Amniotic stem cell (primary cell): Measurements from ENCODE around the gene ZNF227.
"Not testable (repeated sequence)": the region's sequence is repeated elsewhere in the genome, so short reads cannot be mapped to it uniquely, and the experiment has no call there.

Experiments
- DNase-seq: peaks from one replicate; lab custom pipeline; 2025; lab: John Stamatoyannopoulos, UW

ZNF227 gene

DNA sequence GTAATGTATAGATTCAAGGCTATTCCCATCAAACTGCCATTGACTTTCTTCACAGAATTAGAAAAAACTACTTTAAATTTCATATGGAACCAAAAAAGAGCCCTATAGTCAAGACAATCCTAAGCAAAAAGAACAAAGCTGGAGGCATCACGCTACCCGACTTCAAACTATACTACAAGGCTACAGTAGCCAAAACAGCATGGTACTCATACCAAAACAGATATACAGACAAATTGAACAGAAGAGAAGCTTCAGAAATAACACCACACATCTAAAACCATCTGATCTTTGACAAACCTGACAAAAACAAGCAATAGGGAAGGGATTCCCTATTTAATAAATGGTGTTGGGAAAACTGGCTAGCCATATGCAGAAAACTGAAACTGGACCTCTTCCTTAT lies 40.0 kb downstream of the ZNF227 start:
- not testable (repeated sequence) for DNase-seq

DNA sequence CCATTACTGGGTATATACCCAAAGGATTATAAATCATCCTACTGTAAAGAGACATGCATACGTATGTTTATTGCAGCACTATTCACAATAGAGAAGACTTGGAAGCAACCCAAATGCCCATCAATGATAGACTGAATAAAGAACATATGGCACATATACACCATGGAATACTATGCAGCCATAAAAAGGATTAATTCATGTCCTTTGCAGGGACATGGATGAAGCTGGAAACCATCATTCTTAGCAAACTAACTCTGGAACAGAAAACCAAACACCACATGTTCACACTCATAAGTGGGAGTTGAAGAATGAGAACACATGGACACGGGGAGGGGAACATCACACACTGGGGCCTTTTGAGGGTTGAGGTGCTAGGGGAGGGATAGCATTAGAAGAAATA lies 41.1 kb downstream of the ZNF227 start:
- not testable (repeated sequence) for DNase-seq

DNA sequence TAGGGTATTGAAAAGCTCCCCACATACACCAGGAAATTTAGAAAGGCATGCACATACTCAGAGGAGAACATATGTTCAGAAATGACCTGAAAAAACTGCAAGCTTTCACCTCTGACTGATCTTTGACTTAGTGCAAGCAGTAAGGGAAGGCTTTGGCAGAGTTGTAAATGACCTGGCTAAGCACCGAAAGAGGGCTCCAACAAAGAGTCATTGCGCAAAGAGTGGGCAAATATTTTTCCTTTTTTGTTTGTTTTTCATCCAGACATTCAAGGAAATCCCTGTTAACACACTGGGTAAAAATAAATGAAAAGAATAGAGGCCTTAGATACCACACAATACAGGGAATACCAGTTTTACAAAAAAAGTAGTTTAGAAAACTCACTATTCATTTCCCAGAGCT lies 42.2 kb downstream of the ZNF227 start:
- no peak for DNase-seq

DNA sequence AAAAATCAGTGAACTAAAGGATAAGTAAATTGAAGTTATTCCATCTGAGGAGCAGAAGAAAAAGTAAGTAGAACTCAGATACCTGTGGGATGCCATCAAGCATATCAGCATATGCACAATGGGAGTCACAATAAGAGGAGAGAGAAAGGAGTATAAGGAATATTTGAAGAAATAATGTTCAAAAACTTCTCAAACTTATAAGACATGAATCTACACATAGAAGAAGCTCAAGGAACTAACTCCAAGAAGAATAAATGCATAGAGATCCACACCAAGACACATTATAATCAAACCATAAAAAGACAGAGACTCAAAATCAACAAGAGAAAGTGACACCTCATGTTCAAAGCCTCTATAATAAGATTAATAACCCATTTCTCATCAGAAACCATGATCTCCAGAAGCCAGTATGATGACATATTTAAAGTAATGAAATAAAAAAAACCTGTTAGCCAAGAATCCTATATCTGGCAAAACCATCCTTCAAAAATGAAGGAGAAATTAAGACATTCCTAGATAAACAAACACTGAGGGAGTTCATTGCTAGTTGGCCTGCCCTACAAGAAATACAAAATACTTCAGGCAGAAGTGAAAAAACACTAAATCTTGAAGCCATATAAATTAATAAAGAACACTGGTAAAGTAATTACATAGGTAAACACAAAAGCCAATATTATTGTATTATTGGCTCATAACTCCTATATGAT lies 43.5 kb downstream of the ZNF227 start:
- DNase-seq, result no peak

DNA sequence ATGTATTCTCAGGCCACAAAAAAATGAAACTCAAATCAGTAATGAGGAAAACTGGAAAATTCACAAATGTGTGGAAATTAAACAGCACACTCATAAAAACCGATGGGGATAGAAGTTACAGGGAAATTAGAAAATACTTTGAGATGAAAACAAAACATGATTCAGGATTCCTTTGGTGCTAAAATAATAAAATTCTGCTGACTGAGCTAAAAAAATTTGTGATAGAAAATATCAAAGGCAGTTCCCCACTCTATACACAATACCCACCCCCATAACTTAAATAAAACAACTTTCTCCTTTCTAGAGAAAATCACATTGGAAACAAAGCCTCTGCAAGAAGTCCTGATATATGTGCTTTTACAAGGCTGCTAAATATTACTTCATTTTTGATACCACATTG lies 45.8 kb downstream of the ZNF227 start:
- DNase-seq, result no peak

DNA sequence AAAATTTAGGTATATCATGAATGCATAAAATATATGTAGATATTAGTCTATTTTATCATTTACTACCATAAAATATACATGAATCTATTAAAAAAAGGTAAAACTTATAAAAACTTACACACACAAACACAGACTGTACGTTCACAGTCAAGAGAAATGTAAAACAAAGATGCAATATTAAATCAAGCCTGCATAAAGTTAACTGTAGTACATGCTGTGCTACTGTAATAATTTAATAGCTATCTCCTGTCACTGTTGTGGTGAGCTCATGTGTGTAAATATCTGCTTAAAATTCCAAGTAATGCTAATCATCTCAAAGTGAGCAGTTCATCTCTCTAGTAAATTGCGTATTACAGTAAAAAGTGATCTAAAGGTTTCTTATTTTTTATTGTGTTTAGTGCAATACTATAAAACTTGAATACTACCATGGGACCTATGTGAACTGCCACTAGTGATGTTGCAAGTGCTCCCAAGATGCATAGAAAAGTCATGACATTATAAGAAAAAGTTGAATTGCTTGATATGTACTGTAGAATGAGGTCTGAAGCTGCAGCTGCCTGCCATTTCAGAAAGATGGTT lies 46.6 kb downstream of the ZNF227 start:
- no peak for DNase-seq

DNA sequence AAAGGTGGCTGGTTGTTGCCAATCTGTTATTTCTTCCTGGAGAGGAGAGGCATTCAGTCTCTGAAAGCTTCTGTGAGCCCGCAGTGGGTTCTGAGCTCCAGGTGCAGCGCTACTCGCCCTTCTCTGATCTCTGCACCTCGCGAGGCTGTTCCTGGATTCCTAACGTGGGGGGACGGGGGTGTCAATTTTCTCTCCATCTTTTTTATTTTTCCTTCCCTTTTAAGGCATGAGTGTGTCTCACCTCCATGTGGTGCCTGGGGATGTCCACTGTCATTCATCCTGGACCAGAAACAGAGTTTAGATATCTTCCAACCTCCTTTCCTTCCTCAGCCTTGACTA lies 48.0 kb downstream of the ZNF227 start:
- DNase-seq, result no peak

DNA sequence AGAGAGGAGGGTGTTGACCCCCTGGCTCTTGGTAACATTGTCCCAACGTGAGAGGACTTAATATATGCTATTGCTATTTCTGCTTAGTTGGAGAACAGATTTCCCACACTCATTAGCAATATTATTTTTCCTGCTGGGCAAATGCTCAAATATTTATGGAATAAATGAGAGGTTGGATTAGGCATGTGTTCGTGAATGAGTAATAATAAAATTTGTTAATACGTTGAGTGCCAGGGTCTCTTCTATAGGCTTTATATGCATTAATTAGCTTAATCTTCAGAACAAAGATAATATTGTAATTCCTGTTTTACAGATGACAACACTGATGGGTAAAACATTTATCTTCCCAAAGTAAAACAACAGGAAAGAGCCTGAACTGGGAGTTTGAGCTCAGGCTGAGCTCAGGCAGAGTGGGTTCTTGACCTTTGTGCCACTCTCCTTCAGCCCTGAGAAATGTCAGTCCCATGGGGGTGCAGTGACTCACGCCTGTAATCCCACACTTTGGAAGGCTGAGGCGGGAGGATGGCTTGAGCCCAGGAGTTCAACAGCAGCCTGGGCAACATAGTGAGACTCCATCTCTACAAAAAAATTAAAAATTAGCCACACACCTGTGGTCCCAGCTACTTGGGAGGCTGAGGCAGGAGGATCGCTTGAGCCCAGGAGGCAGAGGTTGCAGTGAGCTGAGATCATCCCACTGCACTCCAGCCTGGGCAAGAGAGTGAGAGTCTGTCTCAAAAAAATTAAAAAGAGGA lies 48.5 kb downstream of the ZNF227 start:
- DNase-seq, result no peak

DNA sequence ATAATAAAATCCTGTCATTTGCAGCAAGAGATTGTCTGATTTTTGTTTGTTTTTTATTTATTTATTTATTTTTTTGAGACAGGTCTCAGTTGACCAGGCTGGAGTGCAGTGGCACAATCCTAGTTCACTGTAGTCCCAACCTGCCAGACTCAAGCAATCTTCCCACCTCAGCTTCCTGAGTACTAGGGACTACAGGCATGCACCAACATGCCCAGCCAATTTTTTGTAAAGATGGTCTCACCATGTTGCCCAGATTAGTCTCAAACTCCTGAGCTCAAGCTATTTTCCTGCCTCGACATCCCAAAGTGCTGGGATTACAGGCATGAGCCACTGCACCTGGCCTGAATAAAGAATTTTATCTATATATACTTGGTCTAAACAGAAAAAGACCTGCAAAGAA lies 65.0 kb downstream of the ZNF227 start:
- DNase-seq, result no peak

DNA sequence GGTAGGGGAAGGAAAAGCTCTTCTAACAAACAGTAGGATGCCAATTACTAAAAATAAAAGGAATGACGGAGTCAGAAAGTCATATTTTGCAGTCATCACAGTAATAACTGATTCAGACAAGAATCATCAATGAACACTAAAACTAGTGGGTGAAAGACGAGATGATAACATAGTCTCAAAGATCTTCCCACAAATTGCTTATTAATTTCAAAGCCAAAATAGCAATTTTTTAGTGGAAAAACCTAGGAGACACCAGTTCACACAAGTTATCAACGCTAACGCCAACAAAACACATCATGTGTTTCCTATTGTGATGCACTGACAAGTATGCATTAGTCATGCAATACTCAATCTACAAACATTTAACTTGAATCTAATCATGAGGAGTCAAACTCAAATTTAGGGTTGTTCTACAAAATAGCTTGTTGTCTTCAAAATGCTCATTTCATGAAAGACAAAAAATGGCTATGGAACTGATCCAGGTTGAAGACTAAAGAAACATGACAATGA lies 65.9 kb downstream of the ZNF227 start:
- no peak for DNase-seq

DNA sequence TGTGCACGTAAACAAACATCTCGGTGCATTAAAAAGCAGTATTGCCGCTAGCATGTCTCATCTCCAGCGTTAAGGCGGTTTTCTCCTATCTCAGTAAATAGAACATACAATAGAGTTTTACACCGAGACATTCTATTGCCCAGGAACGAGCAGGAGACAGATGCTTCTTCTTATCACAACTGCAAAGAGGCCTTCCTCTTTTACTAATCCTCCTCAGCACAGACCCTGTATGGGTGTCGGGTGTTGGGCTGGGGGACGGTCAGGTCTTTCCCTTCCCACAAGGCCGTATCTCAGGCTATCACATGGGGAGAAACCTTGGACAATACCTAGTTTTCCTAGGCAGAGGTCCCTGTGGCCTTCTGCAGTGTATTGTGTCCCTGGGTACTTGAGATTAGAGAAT lies 68.6 kb downstream of the ZNF227 start:
- no peak for DNase-seq

DNA sequence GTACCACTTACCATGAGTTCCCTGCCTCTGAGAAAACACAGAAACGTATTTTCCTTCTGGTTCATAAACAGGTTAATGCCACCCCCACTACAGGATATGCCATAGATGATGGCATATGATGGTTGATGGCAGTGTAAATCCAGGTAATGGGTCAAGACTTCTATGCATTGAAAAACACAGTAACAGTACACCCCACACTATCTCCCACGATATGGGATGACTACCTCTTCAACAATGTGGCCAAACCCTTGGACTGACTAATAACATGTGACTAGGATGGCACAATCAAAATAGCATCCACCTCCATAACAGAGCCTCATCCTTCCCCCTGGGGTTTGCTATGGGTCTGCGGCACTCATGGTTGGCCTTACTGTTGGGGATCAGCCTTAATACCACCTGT lies 70.5 kb downstream of the ZNF227 start:
- no peak for DNase-seq

DNA sequence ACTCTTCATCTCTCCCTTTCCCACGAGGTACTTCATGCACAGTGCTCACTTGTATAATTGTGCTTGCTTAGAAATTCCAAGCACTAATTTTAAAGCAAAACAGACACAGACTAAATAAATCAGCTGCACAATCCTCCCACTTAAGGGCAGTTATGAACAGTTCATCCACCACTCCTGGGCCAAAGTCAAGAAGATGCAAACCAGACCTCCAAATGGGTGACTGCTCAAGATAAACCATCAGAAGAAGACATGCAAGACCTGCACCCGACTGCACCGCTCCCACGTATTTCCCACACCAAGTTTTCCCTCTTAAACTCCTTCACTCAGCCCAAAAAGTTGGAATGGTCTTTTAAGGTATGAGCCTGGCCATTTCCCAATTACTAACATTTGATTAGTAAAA lies 72.6 kb downstream of the ZNF227 start:
- no peak for DNase-seq
